GM13976 (cell line): ENCODE results near the gene SYTL5.

Experiments used
- DNase-seq: peaks from one replicate; pipeline ENCODE4 v3.0.0; 2012; ENCODE audit warnings: low spot score
- CTCF ChIP-seq: IDR thresholded peaks from 2 replicates; pipeline ENCODE4 v1.5.1; 2012; ENCODE audit warnings: borderline replicate concordance, mild to moderate bottlenecking; ENCODE audit not compliant: insufficient read depth; ENCODE audit errors: extremely low read depth, missing control alignments, control extremely low read depth
- in situ Hi-C: fragments of 300-500 bp; cut with MboI; formaldehyde crosslinking; loops from one replicate; pipeline ENCODE4 v1.12.0; 2022; ENCODE audit warnings: low sequenced_read_pairs, mixed read lengths, inconsistent platforms; ENCODE audit not compliant: unreplicated experiment

The SYTL5 gene

GRCh38 chrX:38060331-38060878, 54.1 kb downstream of the SYTL5 start:
- in situ Hi-C loops = loop anchor here (25.0 kb wide), 1 partner anchor 102 kb away; no protein-coding TSS in a partner anchor
- DNase-seq = no peak
- TF ChIP-seq CTCF = no peak

GRCh38 chrX:38061335-38061734, 55.0 kb downstream of the SYTL5 start:
- DNase-seq = no peak
- in situ Hi-C loops = loop anchor here (25.0 kb wide), 1 partner anchor 101 kb away; no protein-coding TSS in a partner anchor
- TF ChIP-seq CTCF = no peak

GRCh38 chrX:38066934-38067333, 60.6 kb downstream of the SYTL5 start:
- DNase-seq = no peak
- no peak for TF ChIP-seq CTCF
- in situ Hi-C loops = loop anchor here (25.0 kb wide), 1 partner anchor 95 kb away; no protein-coding TSS in a partner anchor

- no peak for DNase-seq
- no peak for TF ChIP-seq CTCF
- in situ Hi-C loops = loop anchor here (25.0 kb wide), 1 partner anchor 93 kb away; no protein-coding TSS in a partner anchor
Observed at GRCh38 chrX:38069273-38069672, 62.9 kb downstream of the SYTL5 start.

GRCh38 chrX:38069991-38070390, 63.6 kb downstream of the SYTL5 start:
- in situ Hi-C loops = loop anchor here (25.0 kb wide), 1 partner anchor 92 kb away; no protein-coding TSS in a partner anchor
- no peak for TF ChIP-seq CTCF
- DNase-seq = no peak

GRCh38 chrX:38079463-38079862, 73.1 kb downstream of the SYTL5 start:
- in situ Hi-C loops = no loop called here
- no peak for TF ChIP-seq CTCF
- DNase-seq = no peak

- no peak for DNase-seq
- no peak for TF ChIP-seq CTCF
- in situ Hi-C loops = no loop called here
Observed at GRCh38 chrX:38080808-38081207, 74.5 kb downstream of the SYTL5 start.
